SU-DHL-6 (cell line): Measurements from ENCODE around the gene SERPINI1.

Experiments
- EZH2phosphoT487 ChIP-seq: fragments of 200-600 bp; sonication (generic), shearing (Covaris generic); conservative IDR thresholded peaks from 2 replicates; pipeline ENCODE4 v1.6.1; 2018; ENCODE audit warnings: mild to moderate bottlenecking, antibody characterized with exemption, low read length, moderate library complexity, mixed read lengths
- TF ChIP-seq, protein P1 (sequence below): fragments of 200-600 bp; sonication (generic); IDR thresholded peaks from one replicate; pipeline ENCODE4 v1.5.1; 2017; ENCODE audit warnings: antibody characterized with exemption, mild to moderate bottlenecking, low read length, moderate library complexity; ENCODE audit not compliant: insufficient read depth, poor library complexity, severe bottlenecking

DNA sequence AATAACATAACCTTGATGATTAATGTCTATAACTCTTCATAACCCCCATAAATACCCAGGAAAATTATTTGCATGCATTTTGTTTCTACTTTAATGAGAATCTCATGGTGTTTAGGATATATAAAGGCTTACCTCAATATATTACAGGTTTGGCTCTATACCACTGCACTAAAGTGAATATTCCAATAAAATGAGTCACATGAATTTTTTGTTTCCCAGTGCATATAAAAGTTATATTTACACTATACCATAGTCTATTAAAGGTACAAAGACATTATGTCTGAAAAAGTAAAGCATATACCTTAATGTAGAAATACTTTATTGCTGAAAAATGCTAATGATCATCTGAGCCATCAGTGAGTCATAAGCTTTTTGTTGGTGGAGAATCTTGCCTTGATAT lies 74.7 kb downstream of the SERPINI1 start:
- TF ChIP-seq, protein P1, sequence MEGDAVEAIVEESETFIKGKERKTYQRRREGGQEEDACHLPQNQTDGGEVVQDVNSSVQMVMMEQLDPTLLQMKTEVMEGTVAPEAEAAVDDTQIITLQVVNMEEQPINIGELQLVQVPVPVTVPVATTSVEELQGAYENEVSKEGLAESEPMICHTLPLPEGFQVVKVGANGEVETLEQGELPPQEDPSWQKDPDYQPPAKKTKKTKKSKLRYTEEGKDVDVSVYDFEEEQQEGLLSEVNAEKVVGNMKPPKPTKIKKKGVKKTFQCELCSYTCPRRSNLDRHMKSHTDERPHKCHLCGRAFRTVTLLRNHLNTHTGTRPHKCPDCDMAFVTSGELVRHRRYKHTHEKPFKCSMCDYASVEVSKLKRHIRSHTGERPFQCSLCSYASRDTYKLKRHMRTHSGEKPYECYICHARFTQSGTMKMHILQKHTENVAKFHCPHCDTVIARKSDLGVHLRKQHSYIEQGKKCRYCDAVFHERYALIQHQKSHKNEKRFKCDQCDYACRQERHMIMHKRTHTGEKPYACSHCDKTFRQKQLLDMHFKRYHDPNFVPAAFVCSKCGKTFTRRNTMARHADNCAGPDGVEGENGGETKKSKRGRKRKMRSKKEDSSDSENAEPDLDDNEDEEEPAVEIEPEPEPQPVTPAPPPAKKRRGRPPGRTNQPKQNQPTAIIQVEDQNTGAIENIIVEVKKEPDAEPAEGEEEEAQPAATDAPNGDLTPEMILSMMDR: no peak
- no peak for TF ChIP-seq EZH2phosphoT487
